Embryonic facial prominence (tissue), 1 donor: ENCODE measurements around the gene PARD3B.

ENCODE experiments used
- DNase-seq: peaks from one replicate; pipeline ENCODE4 v3.0.0-alpha.2; 2016; ENCODE audit errors: extremely low spot score

PARD3B gene

GRCh38 chr2:205556841-205557539, 1011.7 kb downstream of the PARD3B start:
- no peak for DNase-seq

DNA sequence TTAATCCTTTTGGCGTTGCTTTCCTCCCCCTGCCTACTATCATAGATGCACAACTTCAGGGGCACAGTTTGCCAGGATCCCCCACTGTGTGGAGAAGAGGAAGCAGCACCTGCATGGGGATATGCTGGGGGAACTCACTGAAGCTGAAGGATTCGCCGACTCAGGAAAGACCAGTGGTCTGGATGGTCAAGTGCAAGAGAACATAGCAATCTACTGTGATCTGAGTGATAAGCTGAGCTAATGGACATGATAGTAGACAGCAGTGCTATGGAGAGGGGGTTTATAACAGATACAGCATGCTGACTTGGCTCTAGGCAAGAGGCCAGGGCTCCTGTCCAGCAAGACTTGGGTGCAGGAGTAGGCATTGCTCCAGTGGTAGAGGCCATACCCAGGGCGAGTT, 1012.6 kb downstream of the PARD3B start:
- no peak for DNase-seq

DNA sequence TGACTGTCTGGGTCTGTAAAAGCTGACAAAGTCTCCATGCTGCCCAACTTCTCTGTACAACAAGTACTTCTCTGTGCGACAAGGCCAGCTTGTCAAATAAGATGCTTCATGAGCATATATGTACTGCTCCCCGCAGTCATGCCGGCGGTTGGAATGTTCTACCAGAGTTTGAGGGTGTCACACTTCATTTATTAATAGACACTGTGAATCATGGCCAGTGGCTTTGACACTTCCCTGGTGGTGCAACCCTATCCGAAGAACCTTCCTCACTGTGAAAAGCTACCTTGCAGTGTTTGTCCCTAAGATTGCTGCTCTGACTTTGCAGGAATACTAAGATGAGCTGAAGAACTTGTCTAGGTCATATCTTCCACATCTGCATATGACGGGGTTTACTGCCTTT, 1016.2 kb downstream of the PARD3B start:
- no peak for DNase-seq

DNA sequence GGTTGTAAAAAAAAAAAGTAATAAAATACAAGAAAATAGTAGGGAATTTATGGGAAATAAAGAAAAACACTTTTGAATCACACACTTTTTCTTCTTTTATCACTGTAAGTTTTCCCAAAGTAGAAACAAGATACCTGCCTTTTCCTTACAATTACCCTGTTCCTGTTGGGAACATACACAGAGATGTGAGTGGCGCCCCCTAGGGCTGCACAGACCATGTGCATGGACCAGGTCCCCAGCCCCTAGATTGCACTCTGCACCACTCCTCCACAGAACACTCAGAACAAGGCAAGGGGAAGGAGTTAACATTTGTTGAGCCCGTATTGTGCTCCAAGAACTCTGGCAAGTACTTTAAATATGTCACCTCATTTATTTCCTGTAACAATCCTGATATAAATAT, 1018.4 kb downstream of the PARD3B start:
- DNase-seq: no peak

DNA sequence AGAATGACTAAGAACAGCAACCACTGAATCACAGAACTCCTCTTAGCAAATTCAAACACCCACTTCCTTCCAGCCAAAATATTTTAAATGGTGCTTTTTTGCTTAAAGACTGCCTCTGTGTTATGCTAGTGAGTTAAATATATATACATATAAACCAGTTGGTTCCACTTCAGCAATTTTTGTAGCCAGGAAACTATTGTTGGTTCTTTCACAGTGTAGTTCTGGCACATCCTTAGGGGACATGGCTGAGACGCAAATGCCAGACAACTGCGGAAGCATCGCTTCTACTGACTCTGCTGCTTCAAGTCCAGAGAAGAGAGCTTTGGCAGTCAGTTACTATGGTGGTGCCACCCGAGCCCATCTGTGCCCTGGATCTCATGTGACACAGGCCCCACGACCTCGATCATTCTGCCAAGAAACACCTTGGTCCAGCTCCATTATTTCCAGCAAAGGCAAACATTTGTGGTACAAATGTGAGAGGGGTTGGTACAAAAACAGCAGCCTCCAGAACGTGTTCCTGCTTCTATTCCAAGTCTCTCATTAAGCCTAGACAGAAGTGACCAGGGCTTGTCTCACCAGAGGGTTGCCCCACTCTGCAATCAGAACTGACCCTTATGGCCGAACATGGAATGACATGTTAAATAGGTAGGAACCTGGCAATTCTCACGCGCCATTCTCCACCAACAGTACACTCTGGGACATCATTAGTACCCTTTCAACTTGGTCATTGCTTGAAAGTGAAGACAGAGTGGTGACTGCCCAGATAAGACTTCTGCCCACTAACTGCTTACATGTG, 1019.3 kb downstream of the PARD3B start:
- DNase-seq: no peak

DNA sequence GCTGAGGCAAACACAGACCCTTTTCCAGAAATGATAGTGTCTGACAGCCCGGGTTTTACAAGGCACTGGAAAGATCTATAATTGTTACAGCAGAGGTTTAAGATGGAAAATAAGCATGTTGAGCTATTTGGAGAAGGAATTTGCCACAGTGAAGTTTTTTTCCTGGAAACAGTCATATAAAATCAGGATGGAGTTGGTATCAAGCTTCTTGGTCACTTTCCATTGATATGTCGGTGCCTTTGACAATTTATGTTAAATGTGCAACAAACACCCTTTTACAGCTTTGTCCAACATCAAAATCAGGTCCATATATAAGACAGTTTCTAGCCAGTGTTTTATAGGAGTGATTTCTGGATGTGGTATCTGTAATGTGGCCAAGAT, 1019.9 kb downstream of the PARD3B start:
- no peak for DNase-seq

GRCh38 chr2:205566606-205567168, 1021.4 kb downstream of the PARD3B start:
- no peak for DNase-seq

- no peak for DNase-seq
Observed at GRCh38 chr2:205568620-205569019, 1023.3 kb downstream of the PARD3B start.

DNA sequence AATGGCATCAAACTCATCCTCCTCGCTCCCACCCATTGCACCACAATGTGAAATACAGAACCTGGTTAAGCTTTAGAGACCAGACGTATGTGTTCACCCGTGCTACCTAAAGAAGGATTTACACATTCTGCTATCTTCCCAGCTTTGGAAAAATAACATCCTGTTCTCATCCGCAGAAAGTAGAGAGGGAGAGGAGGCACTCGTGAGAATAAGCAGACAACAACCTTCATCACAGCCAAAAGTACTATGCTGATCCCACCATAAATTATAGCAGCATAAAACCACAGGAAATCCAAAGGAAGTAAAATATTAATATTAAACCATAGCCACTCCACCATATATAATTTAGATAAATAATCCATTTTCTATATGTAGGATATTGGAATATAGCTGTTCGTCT, 1025.4 kb downstream of the PARD3B start:
- DNase-seq: no peak

DNA sequence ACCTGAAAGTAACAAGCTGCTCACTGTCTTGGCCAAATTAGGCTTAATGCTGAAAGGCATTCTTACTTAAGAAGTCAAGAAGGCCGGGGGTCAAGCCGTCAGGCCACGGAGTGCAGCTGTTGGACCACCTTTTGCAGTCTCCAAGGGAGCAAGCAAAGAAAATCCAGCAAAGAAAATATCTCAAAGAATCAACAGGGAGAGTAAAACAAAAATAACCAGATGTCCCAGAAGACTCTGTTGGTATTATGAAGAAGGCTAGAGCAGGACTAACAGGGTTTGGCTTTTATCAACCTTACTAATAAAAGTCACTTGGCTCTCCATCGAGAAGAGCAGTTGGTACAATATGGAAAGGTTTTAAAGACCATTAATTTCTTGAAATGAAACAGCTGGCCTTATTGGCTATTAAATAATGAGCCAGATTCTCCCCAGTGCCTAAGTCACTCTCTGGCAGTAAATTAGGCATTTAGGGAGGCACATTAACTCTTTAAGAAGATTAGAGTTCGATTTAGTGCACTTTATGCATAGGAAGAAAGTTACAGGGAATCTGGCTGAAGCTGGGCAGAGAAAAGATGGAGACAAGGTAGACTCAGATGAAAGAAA, 1026.2 kb downstream of the PARD3B start:
- DNase-seq: no peak

- no peak for DNase-seq
Observed at GRCh38 chr2:205574001-205574400, 1028.7 kb downstream of the PARD3B start.

DNA sequence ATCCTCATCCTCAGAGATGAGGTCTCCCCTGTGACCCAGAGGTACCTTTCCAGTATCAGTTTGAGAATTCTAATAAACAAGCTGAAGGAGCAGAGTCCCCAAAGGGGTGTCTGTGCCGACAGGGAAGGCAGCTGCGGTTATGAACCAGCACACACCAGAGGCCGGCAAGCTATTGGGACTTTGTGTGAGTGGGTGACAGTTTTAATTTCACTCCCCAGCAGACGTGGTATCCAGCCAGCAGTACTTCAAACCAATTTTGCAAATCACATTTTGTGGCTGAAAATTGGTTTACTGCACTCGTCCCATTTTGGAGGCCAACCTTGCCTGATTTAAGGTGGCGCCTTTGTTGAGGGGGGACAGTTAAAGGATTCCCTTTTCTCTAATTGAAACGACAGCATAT, 1034.1 kb downstream of the PARD3B start:
- DNase-seq: no peak

GRCh38 chr2:205580212-205580987, 1035.1 kb downstream of the PARD3B start:
- DNase-seq: no peak

DNA sequence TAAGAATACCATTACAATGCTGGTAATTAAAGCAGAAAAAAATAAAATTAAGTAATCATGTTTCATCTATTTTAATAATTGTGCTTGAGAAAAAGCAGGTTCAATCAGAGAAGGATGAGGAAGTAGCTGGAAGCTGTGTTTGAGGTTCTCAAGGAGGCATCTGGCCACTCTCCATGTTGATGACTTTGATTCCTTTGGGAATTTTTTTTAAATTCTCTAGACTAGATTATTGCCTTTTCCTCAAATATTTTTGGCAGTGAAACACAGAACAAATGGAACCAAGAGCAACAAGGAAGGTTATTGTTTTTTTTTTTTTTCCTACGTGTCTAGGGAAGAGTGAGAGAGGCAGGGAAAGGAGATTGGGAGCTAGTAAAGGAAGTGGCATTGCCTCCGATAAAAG, 1037.1 kb downstream of the PARD3B start:
- no peak for DNase-seq

- no peak for DNase-seq
Observed at GRCh38 chr2:205585449-205586383, 1040.4 kb downstream of the PARD3B start.

DNA sequence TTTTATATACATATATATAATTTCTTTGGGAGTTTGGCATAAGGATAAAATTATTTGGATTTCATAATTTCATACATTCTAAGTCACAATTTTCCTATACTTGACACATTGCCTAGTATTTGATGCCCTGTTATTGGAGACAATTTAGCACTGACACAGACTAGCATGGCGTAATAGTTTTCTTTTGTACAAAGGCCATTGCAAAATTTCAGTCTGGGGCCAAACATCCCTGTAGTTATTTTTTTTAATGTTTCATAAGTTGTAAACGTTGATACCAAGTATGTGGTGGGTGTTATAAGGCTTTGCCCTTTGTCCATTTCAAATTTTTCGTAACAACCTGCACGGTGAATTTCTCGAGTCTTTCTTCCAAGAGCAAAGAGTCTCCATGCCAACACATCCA, 1041.4 kb downstream of the PARD3B start:
- no peak for DNase-seq

- DNase-seq: no peak
Observed at GRCh38 chr2:205589479-205589878, 1044.2 kb downstream of the PARD3B start.

DNA sequence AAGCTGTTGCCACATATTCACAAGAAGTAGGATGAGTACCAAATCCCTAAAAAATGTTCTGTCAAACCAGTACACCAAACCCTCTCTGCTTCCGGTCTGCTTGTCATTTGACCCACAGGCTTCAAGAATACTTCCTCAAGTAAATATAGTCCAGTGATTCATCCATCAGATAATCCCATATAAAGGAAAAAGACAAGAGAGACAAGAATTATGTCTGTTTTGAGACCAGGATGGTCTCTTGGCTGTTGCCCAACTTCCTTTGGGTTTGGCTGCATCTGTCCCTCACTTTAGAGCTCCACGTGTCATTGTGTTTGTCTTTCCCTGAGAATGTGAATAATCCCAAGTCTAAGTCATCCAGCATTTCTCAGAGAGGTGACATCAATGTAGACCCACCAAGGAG, 1045.5 kb downstream of the PARD3B start:
- no peak for DNase-seq

DNA sequence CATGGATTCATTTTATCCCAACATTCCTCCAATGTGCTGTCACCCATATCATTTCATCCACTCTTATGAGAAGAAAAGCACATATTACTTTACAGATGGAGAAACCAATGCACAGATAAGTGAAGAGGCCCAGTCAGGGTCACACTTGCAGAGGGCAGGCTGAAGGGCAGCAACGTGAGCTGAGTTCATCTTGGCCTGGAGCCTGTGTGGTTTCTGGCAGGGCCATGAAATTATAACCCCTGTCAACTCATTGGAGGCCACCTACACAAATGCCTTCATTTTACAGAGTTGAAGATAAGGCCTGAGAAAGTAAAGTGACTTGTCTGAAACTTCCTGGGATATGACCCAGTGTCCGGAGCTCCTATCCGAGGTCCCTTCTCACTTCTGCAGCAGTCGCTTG, 1048.6 kb downstream of the PARD3B start:
- DNase-seq: no peak

- no peak for DNase-seq
Observed at GRCh38 chr2:205596581-205596980, 1051.3 kb downstream of the PARD3B start.
